Measurements from ENCODE around the gene LCLAT1. TPM values are rescaled to one million over a fixed set of nuclear protein-coding genes. Genes with fewer than 3 reads are reported as not detected.

The LCLAT1 gene
- total RNA-seq, 1 experiment from 2014 or later, result 32.9 TPM

- H4K91ac ChIP-seq (ENCODE audit: insufficient read length, low read depth, low read length), result no peak overlapping the region
- no peak overlapping the region for H2BK120ac ChIP-seq (ENCODE audit: low read depth, low read length, poor library complexity, severe bottlenecking)
- no peak overlapping the region for H3K9ac ChIP-seq (ENCODE audit: extremely low read depth, insufficient read length, low read length)
- no peak overlapping the region for H3K14ac ChIP-seq (ENCODE audit: insufficient read depth, low read length)
- no peak overlapping the region for H3K23ac ChIP-seq (ENCODE audit: insufficient read length, low read depth, low read length)
- H2BK15ac ChIP-seq (ENCODE audit: low read depth, low read length), result no peak overlapping the region
- no peaks in the 10 kb centered on the region for H3K9me3 ChIP-seq (ENCODE audit: control insufficient read depth, low read depth, low read length)
- H3K56ac ChIP-seq (ENCODE audit: insufficient read length, low read depth, low read length), result no peak overlapping the region
- H2AFZ ChIP-seq (ENCODE audit: low read length), result no peak overlapping the region
- H2BK12ac ChIP-seq (ENCODE audit: insufficient read length, low read depth, low read length), result no peak overlapping the region
- H4K5ac ChIP-seq (ENCODE audit: insufficient read length, low read depth, low read length), result no peak overlapping the region
- H3K27me3 ChIP-seq (ENCODE audit: insufficient read depth, low read length), result no peaks in the 10 kb centered on the region; the same call in 1 of the 2 replicates
- no peak overlapping the region for H3K27ac ChIP-seq (ENCODE audit: insufficient read length, low read depth, low read length)
- no peak overlapping the region for H2BK20ac ChIP-seq (ENCODE audit: low read depth, low read length, poor library complexity, severe bottlenecking)
- H2BK5ac ChIP-seq (ENCODE audit: insufficient read length, low read length), result no peak overlapping the region
- no peak overlapping the region for H4K8ac ChIP-seq (replicated peaks; ENCODE audit: insufficient read length, low read depth, low read length)
- peaks cover 59% of the 10 kb centered on the region for H3K27me3 Mint-ChIP-seq (ENCODE audit: low read depth)
- no peaks in the 10 kb centered on the region for H3K79me2 ChIP-seq (ENCODE audit: insufficient read depth, low read length)
- H4K20me1 ChIP-seq (ENCODE audit: control insufficient read depth, insufficient read depth, insufficient read length), result no peaks in the 10 kb centered on the region
- no peak overlapping the region for H2AK5ac ChIP-seq (ENCODE audit: insufficient read length, low read length)
- H3K27ac Mint-ChIP-seq, result no peak overlapping the region
- no CpG with 5 or more reads among the region's 3 CpGs for WGBS (ENCODE audit: extremely low coverage, insufficient read length, low lambda C conversion rate)
- no peak for DNase-seq
- TF ChIP-seq CTCF (conservative IDR thresholded peaks at IDR 0.05), result no peak
- H3K18ac ChIP-seq (ENCODE audit: insufficient read length, low read depth, low read length), result no peak overlapping the region
- H3K4me2 ChIP-seq (ENCODE audit: insufficient read depth, insufficient read length, low read length), result no peak overlapping the region
- H3K9me3 Mint-ChIP-seq, result no peaks in the 10 kb centered on the region
- H3K4me1 ChIP-seq (ENCODE audit: insufficient read depth, low read length), result peaks cover 9% of the 10 kb centered on the region; the same call in 1 of the 2 replicates
- H3K36me3 Mint-ChIP-seq (ENCODE audit: insufficient read depth in 1 of 3, low read depth in 3 of 3), result no peaks in the 10 kb centered on the region
- H3K4me1 Mint-ChIP-seq, result peaks cover 20 to 40% of the 10 kb centered on the region in 2 experiments
- no peaks in the 10 kb centered on the region for H3K23me2 ChIP-seq (ENCODE audit: insufficient read length, low read depth, low read length, poor library complexity, severe bottlenecking)
- no peak overlapping the region for H3T11ph ChIP-seq (ENCODE audit: low read length)
- no peak overlapping the region for H3K4ac ChIP-seq (ENCODE audit: low read depth, low read length)
- H3K4me3 Mint-ChIP-seq, result no peak overlapping the region
- no peaks in the 10 kb centered on the region for H3K79me1 ChIP-seq (ENCODE audit: insufficient read depth, low read depth, low read length, poor library complexity, severe bottlenecking)
Measured at GRCh38 chr2:30654404-30654803, 207.4 kb downstream of the LCLAT1 start.

Measured in H9 (cell line).